ENCODE results near the gene CEP57L1.
"Not testable (repeated sequence)": the region's sequence is repeated elsewhere in the genome, so short reads cannot be mapped to it uniquely, and the experiment has no call there.

Gene CEP57L1

DNA sequence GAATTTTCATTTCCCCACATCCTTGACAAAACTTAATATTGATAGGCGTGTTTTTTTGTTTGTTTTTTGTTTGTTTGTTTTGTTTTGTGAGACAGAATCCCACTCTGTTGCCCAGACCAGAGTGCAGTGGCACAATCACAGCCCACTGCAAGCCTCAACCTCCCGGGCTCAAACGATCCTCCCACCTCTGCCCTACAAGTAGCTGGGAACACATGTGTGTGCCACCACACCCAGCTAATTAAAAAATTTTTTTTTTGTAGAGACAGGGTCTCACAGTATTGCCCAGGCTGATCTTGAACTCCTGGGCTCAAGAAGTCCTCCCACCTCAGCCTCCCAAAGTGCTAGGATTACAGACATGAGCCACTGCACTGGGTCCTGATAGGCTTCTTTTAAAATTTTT lies 9.2 kb downstream of the CEP57L1 start:
- Histone ChIP-seq H3K4me3 (no peak overlapping the region), H3K27ac (no peak overlapping the region)
- no peak for DNase-seq (ENCODE audit: low spot score)
- TF ChIP-seq, protein P1, sequence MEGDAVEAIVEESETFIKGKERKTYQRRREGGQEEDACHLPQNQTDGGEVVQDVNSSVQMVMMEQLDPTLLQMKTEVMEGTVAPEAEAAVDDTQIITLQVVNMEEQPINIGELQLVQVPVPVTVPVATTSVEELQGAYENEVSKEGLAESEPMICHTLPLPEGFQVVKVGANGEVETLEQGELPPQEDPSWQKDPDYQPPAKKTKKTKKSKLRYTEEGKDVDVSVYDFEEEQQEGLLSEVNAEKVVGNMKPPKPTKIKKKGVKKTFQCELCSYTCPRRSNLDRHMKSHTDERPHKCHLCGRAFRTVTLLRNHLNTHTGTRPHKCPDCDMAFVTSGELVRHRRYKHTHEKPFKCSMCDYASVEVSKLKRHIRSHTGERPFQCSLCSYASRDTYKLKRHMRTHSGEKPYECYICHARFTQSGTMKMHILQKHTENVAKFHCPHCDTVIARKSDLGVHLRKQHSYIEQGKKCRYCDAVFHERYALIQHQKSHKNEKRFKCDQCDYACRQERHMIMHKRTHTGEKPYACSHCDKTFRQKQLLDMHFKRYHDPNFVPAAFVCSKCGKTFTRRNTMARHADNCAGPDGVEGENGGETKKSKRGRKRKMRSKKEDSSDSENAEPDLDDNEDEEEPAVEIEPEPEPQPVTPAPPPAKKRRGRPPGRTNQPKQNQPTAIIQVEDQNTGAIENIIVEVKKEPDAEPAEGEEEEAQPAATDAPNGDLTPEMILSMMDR (IDR thresholded peaks at IDR 0.05): no peak

DNA sequence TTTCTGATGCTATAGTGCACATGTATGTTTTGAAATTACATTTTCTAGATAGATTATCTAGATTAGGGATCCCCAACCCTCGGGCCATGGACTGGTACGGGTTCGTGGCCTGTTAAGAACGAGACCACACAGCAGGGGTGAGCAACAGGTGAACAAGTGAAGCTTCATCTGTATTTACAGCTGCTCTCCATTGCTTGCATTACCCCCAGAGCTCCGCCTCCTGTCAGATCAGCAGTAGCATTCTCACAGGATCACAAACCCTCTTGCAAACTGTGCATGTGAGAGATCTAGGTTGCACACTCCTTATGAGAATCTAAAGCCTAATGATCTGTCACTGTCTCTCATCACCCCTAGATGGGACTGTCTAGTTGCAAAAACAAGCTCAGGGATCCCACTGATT lies 10.4 kb downstream of the CEP57L1 start:
- TF ChIP-seq, protein P1 (IDR thresholded peaks at IDR 0.05): no peak
- no peak for DNase-seq (ENCODE audit: low spot score)
- H3K27ac ChIP-seq: no peak overlapping the region

DNA sequence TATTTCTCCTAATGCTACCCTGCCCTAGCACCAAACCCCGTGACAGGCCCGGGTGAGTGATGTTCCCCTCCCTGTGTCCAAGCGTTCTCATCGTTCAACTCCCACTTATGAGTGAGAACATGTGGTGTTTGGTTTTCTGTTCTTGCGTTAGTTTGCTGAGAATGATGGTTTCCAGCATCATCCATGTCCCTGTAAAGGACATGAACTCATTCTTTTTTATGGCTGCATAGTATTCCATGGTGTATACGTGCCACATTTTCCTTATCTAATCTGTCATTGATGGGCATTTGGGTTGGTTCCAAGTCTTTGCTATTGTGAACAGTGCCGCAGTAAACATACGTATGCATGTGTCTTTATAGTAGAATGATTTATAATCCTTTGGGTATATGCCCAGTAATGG lies 14.4 kb downstream of the CEP57L1 start:
- not testable (repeated sequence) for DNase-seq (ENCODE audit: low spot score); H3K4me3 ChIP-seq; H3K27ac ChIP-seq

More for the DNA sequence above, 10.4 kb downstream of the CEP57L1 start:
- no peak overlapping the region for H3K4me3 ChIP-seq

- H3K4me3 ChIP-seq; DNase-seq (ENCODE audit: low spot score); H3K27ac ChIP-seq: not testable (repeated sequence)
These were observed 17.4 kb downstream of the CEP57L1 start for GRCh38 chr6:109112663-109113062.

DNA sequence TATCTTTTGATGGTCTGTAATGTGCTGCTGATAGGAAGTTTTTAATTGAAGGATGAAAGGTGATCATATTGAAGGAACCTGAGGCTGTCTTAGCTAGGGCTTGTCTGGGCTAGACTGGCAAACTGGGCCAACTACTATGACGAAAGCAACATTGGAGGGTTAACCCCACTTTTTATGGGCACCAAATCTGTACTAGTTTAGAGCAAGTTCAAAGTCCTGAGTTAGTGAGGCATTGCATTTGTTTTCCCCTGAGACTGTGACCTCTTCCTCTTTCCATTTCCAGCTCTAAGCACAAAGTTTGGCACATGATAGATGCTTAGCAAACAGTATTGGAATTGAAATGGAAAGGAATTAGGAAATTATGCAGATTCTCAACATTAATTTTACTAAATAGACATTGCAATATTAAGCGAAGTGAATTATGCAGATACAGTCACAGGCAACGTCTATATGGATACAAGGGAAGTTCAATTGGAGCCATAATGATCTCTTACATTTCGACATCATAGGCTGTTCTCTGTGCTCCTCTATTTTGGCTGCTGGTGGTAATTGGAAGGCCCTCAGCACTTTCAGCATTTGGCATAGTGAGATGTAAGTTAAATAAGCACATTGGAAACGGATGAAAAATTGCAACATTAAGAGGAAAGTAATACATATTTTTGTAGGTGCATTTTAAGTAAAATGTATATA lies 22.2 kb downstream of the CEP57L1 start:
- no peak for DNase-seq (ENCODE audit: low spot score)
- TF ChIP-seq, protein P1 (IDR thresholded peaks at IDR 0.05): no peak
- H3K4me3 ChIP-seq: no peak overlapping the region
- peak overlapping the region in 1 of 2 donors; percentile 23 for H3K27ac ChIP-seq

DNA sequence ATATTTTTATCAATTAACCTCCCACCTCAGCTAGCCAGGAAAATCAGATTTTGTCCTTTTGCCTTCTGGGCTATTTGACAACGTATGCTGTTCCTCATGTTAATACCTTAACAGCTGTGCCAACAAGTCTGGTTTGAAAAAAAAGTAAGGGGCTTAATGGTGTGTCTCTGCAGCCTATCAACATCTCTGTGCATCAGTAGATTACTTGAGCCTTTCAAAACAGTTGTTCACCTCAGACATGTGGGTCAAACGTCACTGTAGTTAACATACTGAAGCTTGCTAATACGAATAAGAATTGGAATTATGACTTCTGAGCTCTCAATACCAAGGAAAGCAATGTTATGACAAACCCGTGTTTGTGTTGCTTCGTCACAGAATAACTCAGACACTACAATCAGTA lies 23.0 kb downstream of the CEP57L1 start:
- TF ChIP-seq, protein P1 (IDR thresholded peaks at IDR 0.05): no peak
- H3K4me3 ChIP-seq: no peak overlapping the region
- no peak overlapping the region for H3K27ac ChIP-seq
- DNase-seq (ENCODE audit: low spot score): no peak

GRCh38 chr6:109118871-109119354 lies 23.6 kb downstream of the CEP57L1 start:
- Histone ChIP-seq H3K4me3 (no peak overlapping the region), H3K27ac (no peak overlapping the region)
- TF ChIP-seq, protein P1 (IDR thresholded peaks at IDR 0.05): no peak
- DNase-seq (ENCODE audit: low spot score): no peak

DNA sequence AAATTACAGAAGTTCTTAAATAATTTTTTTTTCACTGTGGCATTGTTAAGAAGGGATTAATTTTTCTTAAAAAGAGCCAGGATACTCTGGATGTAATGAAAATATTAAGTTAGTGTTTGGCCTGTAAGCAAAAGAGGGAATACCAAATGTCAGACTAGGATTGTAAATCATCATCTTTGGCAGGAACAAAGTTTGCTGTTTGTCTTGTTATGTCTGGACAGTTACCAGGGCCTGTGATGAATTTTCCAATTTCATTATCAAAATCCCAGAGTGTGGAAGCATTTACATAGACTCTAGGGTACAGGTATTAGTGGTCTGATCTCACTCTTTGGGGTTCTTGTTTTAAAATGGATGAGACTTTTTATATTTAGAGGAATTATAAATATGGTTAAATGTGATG lies 26.1 kb downstream of the CEP57L1 start:
- TF ChIP-seq, protein P1 (IDR thresholded peaks at IDR 0.05): no peak
- peak overlapping the region in 1 of 2 donors; percentile 5 for H3K27ac ChIP-seq
- DNase-seq (ENCODE audit: low spot score): no peak
- H3K4me3 ChIP-seq: no peak overlapping the region
